ENCODE results near the gene GPR68. TPM values are rescaled to one million over a fixed set of nuclear protein-coding genes. Genes with fewer than 3 reads are reported as not detected.

The GPR68 gene
- total and polyA plus RNA-seq, 2 experiments from 2014 or later, result 0.19 to 0.35 TPM

- DNase-seq (ENCODE audit: low spot score) (no peak), ATAC-seq (no peak)
- no peaks in the 10 kb centered on the region; the same call in 1 of the 2 replicates for H3K9me2 ChIP-seq (ENCODE audit: insufficient read depth)
- Mint-ChIP-seq H3K27me3 (ENCODE audit: insufficient read depth, low read depth, poor library complexity) (peaks cover 11% of the 10 kb centered on the region), H3K9me3 (peaks cover 7% of the 10 kb centered on the region; the same call in 2 of the 3 replicates), H3K4me1 (peaks cover 3% of the 10 kb centered on the region; the same call in 1 of the 3 replicates), H3K36me3 (ENCODE audit: low read depth) (peaks cover 4% of the 10 kb centered on the region; the same call in 1 of the 3 replicates), H3K27ac (no peak overlapping the region), H3K4me3 (no peak overlapping the region)
- H4K20me1 ChIP-seq (replicated peaks; ENCODE audit: insufficient read depth), result no peaks in the 10 kb centered on the region
- TF ChIP-seq ZNF114 (CRISPR knock-in tag; IDR thresholded peaks at IDR 0.05) (no peak), STAT1 (IDR thresholded peaks at IDR 0.05; ENCODE audit: unreplicated experiment) (no peak), CREB1 (CRISPR knock-in tag; IDR thresholded peaks at IDR 0.05; ENCODE audit: low read depth) (no peak), EZH2 (IDR thresholded peaks at IDR 0.05; ENCODE audit: low read depth, unreplicated experiment) (no peak), ZNF331 (CRISPR knock-in tag; IDR thresholded peaks at IDR 0.05; ENCODE audit: low read depth) (no peak), JUNB (IDR thresholded peaks at IDR 0.05; ENCODE audit: unreplicated experiment) (no peak), ETS1 (IDR thresholded peaks at IDR 0.05) (no peak), NANOG (IDR thresholded peaks at IDR 0.05; ENCODE audit: borderline replicate concordance) (no peak), ZNF462 (CRISPR knock-in tag; IDR thresholded peaks at IDR 0.05) (no peak), REST (IDR thresholded peaks at IDR 0.05; ENCODE audit: unreplicated experiment) (no peak)
- no peak overlapping the region for H3K27ac ChIP-seq (ENCODE audit: low read depth)
- no peaks in the 10 kb centered on the region for H3K36me3 ChIP-seq (ENCODE audit: insufficient read depth)
- no peaks in the 10 kb centered on the region for H3F3A ChIP-seq (replicated peaks; ENCODE audit: low read depth)
- no peaks in the 10 kb centered on the region for H3K79me2 ChIP-seq (replicated peaks; ENCODE audit: insufficient read depth)
- no peaks in the 10 kb centered on the region for H3K27me3 ChIP-seq (ENCODE audit: insufficient read depth)
- H3K4me2 ChIP-seq, result no peak overlapping the region
- H3K4me3 ChIP-seq, result no peak overlapping the region
- no peaks in the 10 kb centered on the region for H3K4me1 ChIP-seq (ENCODE audit: insufficient read depth)
- no peak overlapping the region for H2AFZ ChIP-seq
These were observed 7.3 kb downstream of the GPR68 start for GRCh38 chr14:91237219-91237618.

Measured in GM23338 (cell line).